Karpas-422 (cell line): ENCODE data around the gene GOT2. TPM values are rescaled to one million over a fixed set of nuclear protein-coding genes. Genes with fewer than 3 reads are reported as not detected.
"Not testable (repeated sequence)": the region's sequence is repeated elsewhere in the genome, so short reads cannot be mapped to it uniquely, and the experiment has no call there.

ENCODE experiments used
- DNase-seq: peaks from one replicate; pipeline ENCODE4 v3.0.0-alpha.2; 2015
- H2AFZ ChIP-seq: fragments of 200-600 bp; sonication (generic); 2 replicates; pipeline ENCODE4 v1.6.1; 2014; ENCODE audit warnings: antibody characterized with exemption, low read length, mixed read lengths
- H3K27ac ChIP-seq: fragments of 200-600 bp; sonication (generic); 2 replicates; pipeline ENCODE4 v1.5.1; 2014; ENCODE audit warnings: mild to moderate bottlenecking, low read length, moderate library complexity
- H3K27me3 ChIP-seq: fragments of 200-600 bp; sonication (generic); 2 replicates; pipeline ENCODE4 v1.6.1; 2014; ENCODE audit warnings: low read length, mixed read lengths
- H3K36me3 ChIP-seq: fragments of 200-600 bp; sonication (generic); 2 replicates; pipeline ENCODE4 v1.6.1; 2014; ENCODE audit warnings: low read length, mixed read lengths; ENCODE audit not compliant: insufficient read depth
- H3K4me1 ChIP-seq: fragments of 200-600 bp; sonication (generic); 2 replicates; pipeline ENCODE4 v1.6.1; 2014; ENCODE audit warnings: mild to moderate bottlenecking, low read length, mixed read lengths
- H3K4me2 ChIP-seq: fragments of 200-600 bp; sonication (generic); 2 replicates; pipeline ENCODE4 v1.6.1; 2014; ENCODE audit warnings: low read length, low read depth, mild to moderate bottlenecking; ENCODE audit not compliant: poor library complexity, severe bottlenecking
- H3K4me3 ChIP-seq: fragments of 200-600 bp; sonication (generic); 2 replicates; pipeline ENCODE4 v1.5.1; 2014; ENCODE audit warnings: mild to moderate bottlenecking, antibody characterized with exemption, low read length, mixed read lengths
- H3K79me2 ChIP-seq: fragments of 200-600 bp; sonication (generic); 2 replicates; pipeline ENCODE4 v1.6.1; 2014; ENCODE audit warnings: mild to moderate bottlenecking, low read length, mixed read lengths
- H3K9ac ChIP-seq: fragments of 200-600 bp; sonication (generic); 2 replicates; pipeline ENCODE4 v1.6.0; 2014; ENCODE audit warnings: low read length
- H3K9me2 ChIP-seq: fragments of 200-600 bp; sonication (generic), shearing (Covaris generic); replicated peaks from 2 replicates; pipeline ENCODE4 v1.6.0; 2014; ENCODE audit warnings: mild to moderate bottlenecking, low read length, moderate library complexity; ENCODE audit not compliant: insufficient read depth
- H3K9me3 ChIP-seq: fragments of 300-700, 200-600 bp; sonication (generic); 2 replicates; pipeline ENCODE4 v1.6.1; 2014; ENCODE audit warnings: low read length, mixed read lengths
- H4K20me1 ChIP-seq: fragments of 200-600 bp; sonication (generic); 2 replicates; pipeline ENCODE4 v1.6.1; 2014; ENCODE audit warnings: mild to moderate bottlenecking, antibody characterized with exemption, low read length, low read depth; ENCODE audit not compliant: insufficient read depth
- total RNA-seq: library from RNA; depleted of rRNA; stranded (reverse); fragments of >200 nt; shearing (Covaris generic); gene quantifications from 2 replicates; pipeline ENCODE4 v1.2.3, GENCODE V29; 2014; ENCODE audit warnings: low replicate concordance; rRNA removed

Gene GOT2
- 72.9 and 97.5 TPM in 2 replicates for total RNA-seq

DNA sequence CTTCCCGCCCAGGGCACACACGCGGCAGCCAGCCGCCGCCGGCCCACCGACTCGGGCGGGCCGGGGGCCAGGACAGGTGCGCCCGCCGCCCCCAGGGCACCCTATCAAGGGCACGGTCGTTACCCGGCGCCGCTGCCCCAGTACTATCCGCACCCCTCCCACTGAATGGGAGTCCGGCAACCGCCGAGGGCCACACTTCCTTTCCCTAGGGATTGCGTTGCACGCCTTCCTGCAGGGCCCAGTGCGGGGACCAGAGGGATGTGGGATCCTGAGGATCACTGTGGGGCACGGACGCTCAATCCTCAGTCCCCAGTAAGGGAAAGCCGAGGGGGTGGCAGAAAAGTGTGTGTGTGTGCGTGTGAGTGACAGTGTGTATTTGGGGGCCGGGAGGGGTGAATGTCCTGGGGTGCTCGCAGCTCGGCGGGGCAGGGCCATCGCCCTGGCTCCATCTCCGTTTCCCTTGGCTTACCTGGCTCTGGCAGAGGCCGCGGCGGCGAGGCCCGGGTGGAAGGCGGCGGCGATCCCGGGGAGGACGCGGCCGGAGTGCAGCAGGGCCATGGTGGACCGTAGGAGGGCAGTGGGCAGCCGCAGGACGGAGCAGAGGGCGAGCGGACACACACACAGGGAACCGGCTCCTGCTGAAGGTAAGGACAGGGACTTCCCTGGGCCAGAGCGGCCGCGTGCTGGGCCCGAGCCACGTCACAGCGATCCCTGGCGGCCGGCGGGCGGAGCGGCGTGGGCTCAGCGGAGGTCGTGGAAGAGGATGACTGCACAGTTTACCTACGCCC, at the start of gene GOT2:
Gene GOT2, minus strand, starts transcription at position 646 of the 788 bp plus-strand sequence. Its CDS starts 88 bp downstream, at position 558.
- peak within 1 kb of the TSS; percentile 80 for H3K4me2 ChIP-seq
- no peaks in the 10 kb centered on the region for H3K27me3 ChIP-seq
- peaks cover 53% of the 10 kb centered on the region for H3K79me2 ChIP-seq
- peaks cover 14% of the 10 kb centered on the region; the same call in 1 of the 2 replicates for H3K36me3 ChIP-seq
- H3K9ac ChIP-seq: peak within 1 kb of the TSS; percentile 97
- peak; percentile 94 for DNase-seq
- no peaks in the 10 kb centered on the region for H3K9me3 ChIP-seq
- H2AFZ ChIP-seq: peak within 1 kb of the TSS; percentile 86
- H4K20me1 ChIP-seq: peaks cover 21% of the 10 kb centered on the region; the same call in 1 of the 2 replicates
- H3K4me1 ChIP-seq: peaks cover 48% of the 10 kb centered on the region
- H3K4me3 ChIP-seq: peak within 1 kb of the TSS; percentile 93
- H3K27ac ChIP-seq: peak within 1 kb of the TSS; percentile 73
- no peaks in the 10 kb centered on the region for H3K9me2 ChIP-seq

DNA sequence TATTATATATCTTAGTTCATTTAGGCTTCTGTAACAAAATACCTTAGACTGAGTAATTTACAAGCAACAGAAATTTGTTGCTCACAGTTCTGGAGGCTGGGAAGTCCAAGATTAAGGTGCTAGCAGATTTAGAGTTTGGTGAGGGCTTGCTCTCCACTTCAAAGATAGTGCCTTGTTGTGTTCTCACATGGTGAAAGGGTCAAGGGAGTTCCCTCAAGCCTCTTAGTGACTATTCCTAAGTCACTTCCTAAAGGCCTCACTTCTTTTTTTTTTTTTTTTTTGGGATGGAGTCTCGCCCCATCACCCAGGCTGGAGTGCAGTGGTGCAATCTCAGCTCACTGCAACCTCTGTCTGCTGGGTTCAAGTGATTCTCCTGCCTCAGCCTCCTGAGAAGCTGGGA, 45.2 kb upstream of the GOT2 start:
- H3K36me3 ChIP-seq, H3K79me2 ChIP-seq, H3K4me3 ChIP-seq, H2AFZ ChIP-seq, H3K9ac ChIP-seq, H3K9me2 ChIP-seq, H3K9me3 ChIP-seq, H3K4me2 ChIP-seq, H3K4me1 ChIP-seq, H3K27ac ChIP-seq, H3K27me3 ChIP-seq, H4K20me1 ChIP-seq, DNase-seq: not testable (repeated sequence)

DNA sequence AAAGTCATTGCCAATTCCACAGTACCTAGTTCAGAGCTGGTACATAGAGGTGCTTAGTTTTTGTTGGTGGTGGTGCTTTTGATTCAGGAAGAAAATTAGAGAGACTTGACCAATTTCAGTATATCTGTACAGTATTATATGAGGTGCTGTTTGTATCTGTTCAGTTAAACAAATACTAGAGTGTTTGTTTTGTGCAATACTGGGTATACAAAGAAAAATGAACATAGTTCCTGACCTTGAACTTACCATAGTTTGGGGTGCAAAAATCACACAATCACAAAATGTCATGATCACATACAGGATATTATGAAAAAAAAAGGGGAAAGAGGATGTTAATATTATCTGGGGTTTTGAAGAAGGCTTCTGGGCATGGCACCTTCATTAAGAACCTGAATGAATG, 39.8 kb upstream of the GOT2 start:
- Histone ChIP-seq H3K36me3 (no peaks in the 10 kb centered on the region), H3K9me3 (no peaks in the 10 kb centered on the region), H3K27me3 (no peaks in the 10 kb centered on the region), H3K4me1 (no peaks in the 10 kb centered on the region), H4K20me1 (no peaks in the 10 kb centered on the region), H3K4me2 (no peak overlapping the region), H3K79me2 (no peaks in the 10 kb centered on the region), H3K9me2 (no peaks in the 10 kb centered on the region), H2AFZ (no peak overlapping the region), H3K4me3 (no peak overlapping the region), H3K27ac (no peak overlapping the region), H3K9ac (no peak overlapping the region)
- DNase-seq: no peak

DNA sequence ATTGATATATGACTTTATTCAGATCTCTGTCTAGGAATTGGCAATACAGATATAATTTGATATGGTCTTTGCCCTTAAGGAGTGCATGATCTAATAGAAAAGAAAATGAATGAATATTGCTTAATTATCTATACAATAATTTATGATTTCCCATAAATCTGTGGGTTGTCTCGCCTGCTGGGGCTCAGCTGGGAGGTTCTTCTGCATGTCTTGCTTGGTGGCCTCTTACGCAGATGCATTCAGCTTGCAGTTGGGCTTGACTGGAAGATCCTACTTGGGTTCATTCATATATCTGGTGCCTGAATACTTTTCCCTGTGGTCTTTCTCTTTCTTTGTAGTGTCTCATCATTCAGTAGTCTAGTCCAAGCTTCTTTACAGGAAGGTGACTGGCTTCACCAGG, 34.0 kb upstream of the GOT2 start:
- no peaks in the 10 kb centered on the region for H3K27me3 ChIP-seq
- H3K79me2 ChIP-seq: no peaks in the 10 kb centered on the region
- H3K27ac ChIP-seq: no peak overlapping the region
- no peak overlapping the region for H3K4me3 ChIP-seq
- no peaks in the 10 kb centered on the region for H4K20me1 ChIP-seq
- H3K9me2 ChIP-seq: no peaks in the 10 kb centered on the region
- no peak for DNase-seq
- H2AFZ ChIP-seq: no peak overlapping the region
- H3K4me2 ChIP-seq: no peak overlapping the region
- H3K4me1 ChIP-seq: no peaks in the 10 kb centered on the region
- no peak overlapping the region for H3K9ac ChIP-seq
- H3K36me3 ChIP-seq: no peaks in the 10 kb centered on the region
- 0 out of 2 replicates have a peak, but pooled peaks cover 2% of the 10 kb centered on the region for H3K9me3 ChIP-seq

DNA sequence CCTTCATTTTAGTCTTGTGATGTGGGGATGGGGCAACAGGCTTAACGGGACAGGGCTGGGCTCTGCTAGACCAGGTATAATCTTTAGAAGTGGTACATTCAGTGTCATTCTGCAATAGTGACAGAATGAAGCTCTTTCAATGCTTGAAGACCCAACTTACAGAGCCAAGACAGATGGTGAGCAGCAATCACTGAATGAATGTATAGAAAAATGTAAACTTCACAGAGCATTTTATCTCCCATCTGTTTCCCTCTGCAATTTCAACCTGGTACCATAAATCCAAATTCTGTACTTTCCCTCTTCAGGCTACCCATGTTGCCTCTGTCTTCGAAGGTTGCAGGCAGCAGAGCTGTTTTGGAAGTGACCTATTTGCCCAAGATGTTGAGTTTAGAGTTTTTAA, 33.5 kb upstream of the GOT2 start:
- H3K4me3 ChIP-seq: no peak overlapping the region
- no peaks in the 10 kb centered on the region for H3K27me3 ChIP-seq
- no peak overlapping the region for H3K9ac ChIP-seq
- H3K9me2 ChIP-seq: no peaks in the 10 kb centered on the region
- H3K79me2 ChIP-seq: no peaks in the 10 kb centered on the region
- H3K4me1 ChIP-seq: no peaks in the 10 kb centered on the region; the same call in 1 of the 2 replicates
- no peaks in the 10 kb centered on the region for H4K20me1 ChIP-seq
- H2AFZ ChIP-seq: no peak overlapping the region
- no peaks in the 10 kb centered on the region for H3K36me3 ChIP-seq
- 0 out of 2 replicates have a peak, but pooled peaks cover 2% of the 10 kb centered on the region for H3K9me3 ChIP-seq
- no peak overlapping the region for H3K4me2 ChIP-seq
- H3K27ac ChIP-seq: no peak overlapping the region
- no peak for DNase-seq

DNA sequence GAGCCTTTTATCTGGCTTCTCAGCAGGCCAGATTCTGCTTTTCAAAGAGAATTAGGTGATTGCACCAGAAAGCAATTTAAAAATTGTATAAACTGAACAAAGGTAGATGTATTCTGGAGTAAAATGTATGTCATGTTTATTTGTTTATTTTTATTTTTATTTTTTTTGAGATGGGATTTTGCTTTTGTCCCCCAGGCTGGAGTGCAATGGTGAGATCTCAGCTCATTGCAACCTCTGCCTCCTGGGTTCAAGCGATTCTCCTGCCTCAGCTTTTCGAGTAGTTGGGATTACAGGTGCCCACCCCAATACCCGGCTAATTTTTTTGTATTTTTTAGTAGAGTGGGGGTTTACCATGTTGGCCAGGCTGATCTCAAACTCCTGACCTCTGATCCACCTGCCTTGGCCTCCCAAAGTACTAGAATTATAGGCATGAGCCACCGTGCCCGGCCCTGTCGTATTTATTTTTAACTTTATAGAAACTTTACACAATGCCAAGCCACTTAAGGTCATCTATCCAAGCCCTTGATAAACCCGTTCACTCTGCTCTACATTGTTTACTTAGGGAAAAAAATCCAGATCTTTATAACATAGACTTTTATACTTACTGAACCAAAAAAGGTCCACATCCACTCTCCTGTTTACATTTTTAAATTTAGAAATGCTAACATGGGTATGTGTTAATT, 22.7 kb upstream of the GOT2 start:
- Histone ChIP-seq H3K79me2 (no peaks in the 10 kb centered on the region), H3K27ac (no peak overlapping the region), H3K36me3 (no peaks in the 10 kb centered on the region), H3K4me3 (no peak overlapping the region), H3K9me3 (no peaks in the 10 kb centered on the region), H3K4me1 (peaks cover 22% of the 10 kb centered on the region), H3K9me2 (no peaks in the 10 kb centered on the region), H3K4me2 (no peak overlapping the region), H4K20me1 (no peaks in the 10 kb centered on the region), H2AFZ (no peak overlapping the region), H3K27me3 (no peaks in the 10 kb centered on the region), H3K9ac (no peak overlapping the region)
- no peak for DNase-seq

DNA sequence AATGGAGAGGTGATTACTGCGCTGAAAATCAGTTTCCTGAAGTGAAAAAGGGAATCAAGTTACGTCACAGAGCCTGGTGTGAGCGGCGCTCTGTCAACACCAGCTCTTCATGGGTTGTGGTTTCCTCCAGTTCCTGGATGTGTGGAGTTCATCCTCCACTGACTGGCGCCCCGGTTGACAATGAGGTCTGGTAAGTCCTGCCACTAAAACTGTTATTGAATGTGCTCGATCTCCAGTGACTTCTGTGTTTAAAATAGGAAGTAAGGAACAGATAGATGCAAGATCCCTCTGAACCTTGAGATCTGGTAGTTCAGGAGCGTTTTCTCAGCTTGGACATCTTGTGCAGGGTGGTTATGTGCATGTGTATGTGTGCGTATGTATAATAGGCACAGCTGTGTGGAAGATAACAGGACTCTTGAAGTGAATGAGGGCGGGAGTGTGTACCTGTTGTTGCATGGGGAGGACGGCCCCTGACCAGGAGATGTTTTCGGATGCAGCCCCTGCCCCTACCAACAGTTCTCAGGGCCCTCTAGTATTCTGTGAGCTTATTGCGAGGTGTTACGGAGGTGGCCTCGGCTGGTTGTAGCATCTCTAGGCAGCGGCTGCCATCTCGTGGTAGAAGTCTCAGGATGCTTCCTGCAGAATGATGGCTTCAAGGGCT, 22.0 kb upstream of the GOT2 start:
- peak overlapping the region; percentile 30; the same call in 1 of the 2 replicates for H3K4me3 ChIP-seq
- H3K27me3 ChIP-seq: no peaks in the 10 kb centered on the region
- H2AFZ ChIP-seq: peak overlapping the region; percentile 86; the same call in 1 of the 2 replicates
- DNase-seq: peak; percentile 94
- H3K9me3 ChIP-seq: no peaks in the 10 kb centered on the region
- H3K36me3 ChIP-seq: no peaks in the 10 kb centered on the region
- peak overlapping the region; percentile 16; the same call in 1 of the 2 replicates for H3K9ac ChIP-seq
- peaks cover 22% of the 10 kb centered on the region for H3K4me1 ChIP-seq
- H3K79me2 ChIP-seq: no peaks in the 10 kb centered on the region
- no peak overlapping the region for H3K27ac ChIP-seq
- H4K20me1 ChIP-seq: no peaks in the 10 kb centered on the region
- no peaks in the 10 kb centered on the region for H3K9me2 ChIP-seq
- peak overlapping the region; percentile 63 for H3K4me2 ChIP-seq

DNA sequence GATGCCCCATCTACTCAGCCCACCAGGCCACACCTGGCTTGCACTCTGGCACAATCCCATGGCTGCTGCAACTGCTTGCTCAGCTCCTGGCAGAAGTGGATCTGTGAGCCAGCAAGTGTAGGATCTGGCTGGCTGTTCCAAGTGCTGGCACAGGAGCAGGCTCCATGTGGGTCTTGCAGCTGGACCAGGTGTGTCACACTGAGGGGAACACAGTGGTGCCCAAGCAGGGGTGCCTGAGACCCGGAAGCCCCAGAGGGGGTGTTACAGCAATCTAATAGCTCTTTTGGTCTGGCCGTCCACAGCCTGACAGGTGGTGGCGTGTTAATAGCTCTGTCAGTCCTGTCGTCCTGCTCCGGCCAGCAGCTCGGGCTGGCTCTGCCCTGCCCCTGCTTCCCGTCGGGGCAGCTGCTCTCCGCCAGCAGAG, 19.6 kb upstream of the GOT2 start:
- no peak overlapping the region for H3K9ac ChIP-seq
- no peak overlapping the region for H3K4me2 ChIP-seq
- H2AFZ ChIP-seq: no peak overlapping the region
- no peaks in the 10 kb centered on the region for H3K9me2 ChIP-seq
- no peak overlapping the region for H3K4me3 ChIP-seq
- no peak for DNase-seq
- no peak overlapping the region for H3K27ac ChIP-seq
- no peaks in the 10 kb centered on the region for H3K79me2 ChIP-seq
- H3K9me3 ChIP-seq: no peaks in the 10 kb centered on the region
- H3K27me3 ChIP-seq: no peaks in the 10 kb centered on the region
- H3K36me3 ChIP-seq: no peaks in the 10 kb centered on the region
- H3K4me1 ChIP-seq: peaks cover 22% of the 10 kb centered on the region
- H4K20me1 ChIP-seq: no peaks in the 10 kb centered on the region
